NCI-H69 (cell line): Measurements from ENCODE around the gene HTRA3.

Experiments
- DNase-seq: peaks from one replicate; lab custom pipeline; 2025; lab: John Stamatoyannopoulos, UW

HTRA3 gene

DNA sequence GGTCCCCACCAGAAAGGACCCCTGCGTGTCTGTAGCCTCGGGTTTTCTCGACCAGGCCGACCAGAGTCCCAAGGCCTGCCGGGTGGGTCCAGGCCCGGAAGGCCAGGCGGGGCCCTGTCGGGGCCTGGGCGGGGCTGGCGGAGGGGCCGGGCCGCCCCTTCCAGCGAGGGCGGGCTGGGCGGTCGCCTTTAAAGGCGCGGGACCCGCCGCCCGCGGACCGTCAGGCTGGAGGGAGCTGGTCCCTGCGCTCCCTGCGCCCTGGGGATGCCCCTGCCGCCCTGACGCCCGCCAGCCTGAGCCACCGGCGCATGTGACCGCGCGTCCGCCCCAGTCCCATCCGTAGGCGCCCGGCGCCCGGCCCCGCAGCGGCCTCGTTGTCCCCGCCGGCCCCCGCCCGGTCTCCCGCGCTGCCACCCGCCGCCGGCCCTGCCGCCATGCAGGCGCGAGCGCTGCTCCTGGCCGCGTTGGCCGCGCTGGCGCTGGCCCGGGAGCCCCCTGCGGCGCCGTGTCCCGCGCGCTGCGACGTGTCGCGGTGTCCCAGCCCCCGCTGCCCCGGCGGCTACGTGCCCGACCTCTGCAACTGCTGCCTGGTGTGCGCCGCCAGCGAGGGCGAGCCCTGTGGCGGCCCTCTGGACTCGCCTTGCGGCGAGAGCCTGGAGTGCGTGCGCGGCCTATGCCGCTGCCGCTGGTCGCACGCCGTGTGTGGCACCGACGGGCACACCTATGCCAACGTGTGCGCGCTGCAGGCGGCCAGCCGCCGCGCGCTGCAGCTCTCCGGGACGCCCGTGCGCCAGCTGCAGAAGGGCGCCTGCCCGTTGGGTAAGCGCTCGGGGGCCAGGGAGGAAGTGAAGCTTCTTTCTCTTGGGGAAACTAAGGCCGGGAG lies at the start of gene HTRA3:
Gene HTRA3 (plus strand): TSS at position 220 of the 883 bp plus-strand sequence. CDS start 215 bp downstream, at position 435.
- peak; percentile 25 for DNase-seq

DNA sequence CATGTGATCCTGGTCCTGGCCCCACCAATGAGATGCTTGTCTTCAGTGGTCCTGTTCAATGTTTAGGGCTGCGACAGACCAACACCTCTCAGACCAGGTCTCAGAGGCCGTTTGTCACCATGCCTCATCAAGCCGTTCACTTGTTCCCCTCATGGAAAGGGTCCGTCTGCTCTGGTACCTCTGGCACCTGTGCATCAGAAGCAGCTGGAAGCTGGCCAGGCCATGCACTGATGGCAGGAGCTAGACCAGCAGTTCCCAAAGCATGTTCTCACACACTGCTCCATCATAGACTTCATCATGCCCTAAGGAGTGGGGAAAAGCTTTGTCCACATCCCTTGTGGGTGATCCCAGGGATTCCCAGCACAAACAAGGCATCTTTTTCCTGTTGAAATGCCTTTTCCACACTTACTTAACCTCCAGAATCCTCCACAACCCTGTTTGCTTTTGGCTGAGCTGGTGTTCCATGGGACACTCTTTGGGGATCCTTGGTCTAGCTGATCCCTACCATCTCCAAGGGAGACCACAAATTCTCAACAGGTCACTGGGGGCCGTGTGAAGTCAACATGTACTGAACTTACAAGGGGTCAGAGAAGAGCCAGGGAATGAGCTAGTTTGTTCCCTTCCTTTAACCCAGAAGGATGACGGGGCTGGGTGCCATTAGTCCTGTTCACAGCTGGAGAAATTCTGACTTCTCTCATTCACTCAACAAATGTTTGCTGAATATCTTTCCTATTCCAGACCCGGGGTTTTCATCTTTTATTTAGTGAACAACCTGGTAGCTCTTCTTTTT lies 48.7 kb upstream of the HTRA3 start:
- no peak for DNase-seq

DNA sequence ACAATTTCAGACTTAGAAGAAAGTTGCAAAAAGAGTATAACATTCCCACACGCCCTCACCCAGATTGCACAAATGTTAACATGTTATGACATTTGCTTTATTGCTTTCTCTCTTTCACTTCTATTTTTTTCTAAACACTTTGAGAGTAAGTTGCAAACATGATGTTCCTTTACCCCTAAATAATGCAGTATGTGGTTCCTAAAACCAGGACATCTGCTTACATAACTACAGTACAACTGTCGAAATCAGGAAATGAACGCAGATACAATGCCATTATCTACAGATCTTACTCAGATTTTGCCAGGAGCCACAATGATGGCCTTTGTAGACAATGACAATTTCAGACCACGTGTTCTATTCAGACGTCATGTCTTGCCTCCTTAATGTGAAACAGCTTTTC lies 48.1 kb upstream of the HTRA3 start:
- DNase-seq = no peak

DNA sequence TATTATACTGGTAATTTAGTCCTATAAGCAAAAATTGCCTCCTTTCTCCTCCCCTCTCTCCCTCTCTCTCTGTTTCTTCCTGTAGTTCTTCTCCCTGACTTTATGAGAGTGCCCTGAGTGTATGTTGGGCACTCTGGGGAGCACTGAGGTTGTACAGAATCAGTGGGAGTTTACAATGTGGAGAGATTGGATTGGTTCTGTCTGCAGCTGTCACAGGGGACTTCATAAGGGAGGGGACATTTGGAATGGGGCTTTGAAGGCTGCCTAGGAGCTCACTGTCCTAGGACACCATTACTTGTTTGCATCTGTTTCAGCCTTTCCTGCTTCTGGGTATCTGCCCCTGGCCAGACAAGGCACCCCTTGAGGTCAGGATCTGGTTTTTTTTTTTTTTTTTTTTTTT lies 47.6 kb upstream of the HTRA3 start:
- no peak for DNase-seq

DNA sequence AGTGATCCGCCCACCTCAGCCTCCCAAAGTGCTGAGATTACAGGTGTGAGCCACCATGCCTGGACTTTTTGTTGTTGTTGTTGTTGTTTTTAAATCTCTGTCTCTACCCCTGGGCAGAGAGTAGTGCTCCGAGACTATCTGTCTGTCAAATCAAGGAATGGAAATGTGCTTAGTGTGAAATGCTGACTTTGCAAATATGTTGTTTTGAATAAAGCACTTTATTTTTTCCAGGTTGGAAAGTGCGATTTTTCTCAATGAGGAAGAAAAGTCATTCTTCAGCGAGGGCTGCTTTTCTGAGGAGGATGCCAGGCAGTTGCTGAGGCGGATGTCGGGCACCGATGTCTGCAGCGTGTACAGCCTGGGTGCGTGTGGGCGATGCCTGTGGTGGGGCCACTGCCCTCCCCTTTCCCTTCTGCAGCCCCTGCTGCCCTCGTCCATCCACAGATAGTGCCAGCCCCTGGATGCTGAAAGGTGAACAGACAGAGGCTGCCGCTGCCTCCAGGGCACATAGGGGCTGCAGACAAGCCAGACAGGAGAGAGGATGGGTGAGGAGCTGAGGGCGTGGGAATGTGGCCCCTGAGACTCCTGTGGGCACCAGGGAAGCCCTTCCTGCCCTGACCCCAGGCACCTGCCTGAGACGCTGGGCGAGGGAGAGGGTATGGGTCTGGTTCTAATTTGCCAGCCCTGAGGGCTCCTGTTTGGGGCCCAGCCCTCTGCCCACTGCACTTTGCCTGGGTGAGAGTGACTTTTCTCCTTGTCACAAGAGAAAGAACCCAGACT lies 46.8 kb upstream of the HTRA3 start:
- no peak for DNase-seq

DNA sequence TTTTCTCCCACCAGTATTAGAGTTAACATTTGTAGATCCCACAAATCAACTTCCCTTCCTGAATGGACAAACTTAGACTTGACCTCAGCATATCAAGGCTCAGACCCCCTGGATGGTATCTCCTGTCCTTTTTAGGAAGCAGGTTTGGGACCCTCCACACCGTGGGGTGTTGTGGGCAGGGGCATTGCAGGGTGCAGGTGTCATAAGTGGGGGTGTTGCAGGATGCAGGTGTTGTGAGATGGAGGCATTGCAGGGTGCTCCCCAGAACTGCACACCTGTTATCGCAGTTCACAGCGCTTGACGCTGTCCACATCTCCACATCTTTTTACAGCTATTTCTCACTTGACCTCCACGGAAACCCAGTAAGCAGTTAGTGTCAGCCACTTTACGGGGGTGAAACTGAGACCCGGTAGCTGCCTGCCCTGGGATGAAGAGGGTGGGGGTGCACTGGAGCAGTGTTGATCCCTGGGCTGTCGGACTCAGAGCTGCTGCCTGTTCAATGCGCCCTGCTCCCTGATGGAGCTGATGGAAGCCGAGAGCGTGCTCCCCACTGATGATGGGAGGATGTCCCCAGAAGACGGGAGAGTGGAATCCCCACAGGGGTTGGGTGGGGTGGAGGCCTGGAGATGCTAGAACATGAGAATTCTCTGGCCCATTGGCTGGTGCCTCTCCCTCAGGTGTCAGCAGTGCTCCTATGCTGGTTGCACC lies 45.1 kb upstream of the HTRA3 start:
- no peak for DNase-seq

DNA sequence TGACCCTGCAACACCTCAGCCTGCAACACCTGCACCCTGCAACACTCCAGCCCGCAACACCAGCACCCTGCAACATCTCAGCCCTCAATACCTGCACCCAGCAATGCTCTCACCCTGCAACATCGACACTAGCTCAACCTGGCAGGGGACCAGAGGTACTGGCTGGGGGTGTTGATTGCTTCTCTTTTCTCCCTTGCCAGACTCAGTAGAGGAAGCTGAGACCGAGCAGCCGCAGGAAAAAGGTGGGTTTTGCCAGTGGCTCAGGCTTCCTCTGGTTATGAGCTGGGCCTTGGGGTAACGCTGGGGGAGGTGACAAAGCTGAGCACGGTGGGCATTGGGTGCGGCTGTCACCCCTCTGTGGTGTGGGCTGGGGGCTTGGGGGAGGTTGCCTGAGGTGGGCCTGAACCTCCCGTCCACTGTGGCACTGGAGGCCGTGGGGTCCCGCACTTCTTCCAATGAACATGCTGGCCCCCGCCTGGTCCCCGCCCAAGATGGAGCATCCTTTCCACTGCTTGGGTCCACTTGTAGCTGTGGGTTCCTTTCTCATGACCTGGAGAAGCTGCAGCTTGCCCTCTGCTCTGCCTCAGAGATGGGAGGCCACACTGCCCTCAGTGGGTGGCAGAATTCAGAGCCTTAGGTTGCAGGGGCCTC lies 44.5 kb upstream of the HTRA3 start:
- no peak for DNase-seq

DNA sequence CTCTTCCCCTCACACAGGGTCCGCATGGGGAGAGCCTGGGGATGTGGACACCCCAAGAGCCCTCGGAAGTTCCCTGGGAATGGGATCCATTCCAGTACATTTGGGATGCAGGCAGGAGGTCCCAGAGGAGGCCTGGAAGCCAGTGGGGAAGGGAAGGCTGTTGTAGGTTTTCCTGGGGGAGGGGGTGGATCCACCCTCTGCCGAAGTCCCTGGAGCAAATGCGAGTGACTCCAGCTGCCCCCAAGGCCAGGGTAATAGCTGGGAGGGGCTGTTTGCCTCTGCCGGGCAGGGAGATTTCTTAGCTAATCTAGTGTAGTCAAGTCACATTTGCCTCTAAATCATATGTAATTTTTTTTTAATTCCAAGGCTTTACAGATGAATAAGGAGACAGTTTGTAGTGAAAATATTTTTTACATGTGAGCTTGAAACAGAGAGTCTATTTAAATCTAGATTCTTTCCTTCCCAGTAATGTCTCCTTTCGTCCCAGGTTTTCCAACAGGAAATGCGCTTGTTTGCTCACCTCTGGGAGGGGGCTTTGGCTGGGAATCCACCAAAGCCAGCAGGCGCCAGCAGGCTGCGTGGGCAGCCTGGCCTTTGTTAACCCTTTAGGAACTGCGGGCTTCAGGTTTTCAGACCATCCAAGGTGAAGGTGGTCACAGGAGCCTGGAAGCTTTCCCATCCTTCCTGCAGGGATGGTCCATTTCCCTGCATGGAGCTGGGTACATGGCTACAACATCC lies 43.7 kb upstream of the HTRA3 start:
- peak; percentile 89 for DNase-seq

DNA sequence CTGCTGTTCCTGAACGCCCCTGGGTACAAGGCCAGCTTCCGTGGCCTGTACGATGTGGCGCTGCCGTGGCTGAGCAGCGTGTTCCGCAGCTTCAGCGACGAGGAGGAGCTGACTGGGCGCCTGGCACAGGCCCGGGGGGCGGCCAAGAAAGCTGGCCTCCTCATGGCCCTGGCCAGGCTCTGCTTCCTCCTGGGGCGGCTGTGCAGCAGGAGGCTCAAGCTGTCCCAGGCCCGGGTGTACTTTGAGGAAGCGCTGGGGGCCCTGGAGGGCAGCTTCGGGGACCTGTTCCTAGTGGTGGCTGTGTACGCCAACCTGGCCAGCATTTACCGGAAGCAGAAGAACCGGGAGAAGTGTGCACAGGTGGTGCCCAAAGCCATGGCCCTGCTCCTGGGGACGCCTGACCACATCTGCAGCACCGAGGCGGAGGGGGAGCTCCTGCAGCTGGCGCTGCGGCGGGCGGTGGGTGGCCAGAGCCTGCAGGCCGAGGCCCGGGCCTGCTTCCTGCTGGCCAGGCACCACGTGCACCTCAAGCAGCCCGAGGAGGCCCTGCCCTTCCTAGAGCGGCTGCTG lies 42.3 kb upstream of the HTRA3 start:
- no peak for DNase-seq

DNA sequence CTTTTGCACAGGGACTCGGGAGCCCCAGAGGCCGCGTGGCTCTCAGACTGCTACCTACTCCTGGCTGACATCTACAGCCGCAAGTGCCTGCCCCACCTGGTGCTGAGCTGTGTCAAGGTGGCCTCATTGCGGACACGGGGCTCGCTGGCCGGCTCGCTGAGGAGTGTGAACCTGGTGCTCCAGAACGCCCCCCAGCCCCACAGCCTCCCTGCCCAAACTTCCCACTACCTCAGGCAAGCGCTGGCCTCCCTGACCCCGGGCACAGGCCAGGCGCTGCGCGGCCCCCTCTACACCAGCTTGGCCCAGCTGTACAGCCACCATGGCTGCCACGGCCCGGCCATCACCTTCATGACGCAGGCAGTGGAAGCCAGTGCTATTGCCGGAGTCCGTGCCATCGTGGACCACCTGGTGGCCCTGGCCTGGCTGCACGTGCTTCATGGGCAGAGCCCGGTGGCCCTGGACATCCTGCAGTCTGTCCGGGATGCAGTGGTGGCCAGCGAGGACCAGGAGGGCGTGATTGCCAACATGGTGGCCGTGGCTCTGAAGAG lies 41.7 kb upstream of the HTRA3 start:
- DNase-seq = no peak

DNA sequence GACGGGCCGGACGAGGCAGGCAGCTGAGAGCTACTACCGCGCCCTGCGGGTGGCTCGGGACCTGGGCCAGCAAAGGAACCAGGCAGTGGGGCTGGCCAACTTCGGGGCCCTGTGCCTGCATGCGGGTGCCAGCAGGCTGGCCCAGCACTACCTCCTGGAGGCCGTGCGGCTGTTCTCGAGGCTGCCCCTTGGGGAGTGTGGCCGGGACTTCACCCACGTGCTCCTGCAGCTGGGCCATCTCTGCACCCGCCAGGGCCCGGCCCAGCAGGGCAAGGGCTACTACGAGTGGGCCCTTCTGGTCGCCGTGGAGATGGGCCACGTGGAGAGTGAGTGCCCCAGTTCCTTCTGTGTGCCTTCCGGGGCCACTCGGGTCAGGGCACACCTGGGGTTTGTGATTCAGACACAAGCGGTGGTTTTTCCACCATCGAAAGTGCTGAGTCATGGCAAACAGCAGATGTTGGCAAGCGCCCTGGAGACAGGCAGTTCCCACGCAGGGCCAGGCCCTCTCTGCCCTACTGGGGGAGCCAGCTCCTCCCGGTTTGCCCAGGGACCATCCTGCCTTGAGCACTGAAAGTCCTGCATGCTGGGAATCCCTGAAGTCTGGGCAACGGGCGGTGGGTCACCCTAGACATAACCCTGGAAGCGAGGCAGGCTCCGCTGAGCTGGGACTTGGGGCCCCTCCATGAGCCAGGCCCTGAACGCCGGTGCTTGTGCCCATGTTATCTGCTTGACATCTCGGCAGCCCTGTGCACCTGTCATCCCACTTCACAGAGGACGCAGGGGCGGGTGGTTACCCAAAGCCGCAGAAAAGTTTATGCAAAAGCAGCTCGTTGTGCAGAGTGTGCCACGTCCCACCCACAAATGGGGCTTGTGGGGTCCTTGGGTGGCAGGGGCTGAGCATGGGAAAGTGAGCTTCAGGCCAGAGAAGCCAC lies 41.0 kb upstream of the HTRA3 start:
- DNase-seq = peak; percentile 83

DNA sequence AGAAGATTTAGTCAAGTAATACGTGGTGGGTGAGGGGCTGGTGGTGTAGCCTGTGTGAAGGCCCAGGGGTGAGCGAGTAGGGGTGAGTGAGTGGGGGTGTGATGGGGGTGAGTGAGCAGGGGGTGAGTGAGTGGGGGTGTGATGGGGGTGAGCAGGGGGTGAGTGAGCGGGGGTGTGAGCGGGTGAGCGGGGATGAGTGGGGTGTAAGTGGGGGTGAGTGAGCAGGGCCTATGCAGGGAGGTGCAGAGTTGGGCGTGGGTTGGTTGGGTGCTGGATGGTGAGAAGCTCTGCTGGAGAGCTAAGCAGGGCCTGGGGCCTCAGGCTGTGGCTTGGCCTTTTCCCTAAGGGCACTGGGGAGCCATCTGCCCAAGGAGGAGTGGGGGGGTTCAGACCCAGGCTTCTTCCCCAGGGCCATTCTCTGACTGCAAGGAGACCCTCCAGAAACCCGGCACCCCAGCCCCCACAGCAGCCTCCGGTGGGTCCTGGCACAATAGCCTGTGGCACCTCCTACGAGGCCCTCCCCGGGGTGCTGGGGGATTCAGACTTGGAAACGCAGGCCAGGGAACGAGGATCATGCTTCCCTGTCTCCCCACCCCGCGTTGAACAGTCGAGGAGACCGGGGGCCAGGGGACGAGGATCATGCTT lies 40.1 kb upstream of the HTRA3 start:
- DNase-seq = no peak

DNA sequence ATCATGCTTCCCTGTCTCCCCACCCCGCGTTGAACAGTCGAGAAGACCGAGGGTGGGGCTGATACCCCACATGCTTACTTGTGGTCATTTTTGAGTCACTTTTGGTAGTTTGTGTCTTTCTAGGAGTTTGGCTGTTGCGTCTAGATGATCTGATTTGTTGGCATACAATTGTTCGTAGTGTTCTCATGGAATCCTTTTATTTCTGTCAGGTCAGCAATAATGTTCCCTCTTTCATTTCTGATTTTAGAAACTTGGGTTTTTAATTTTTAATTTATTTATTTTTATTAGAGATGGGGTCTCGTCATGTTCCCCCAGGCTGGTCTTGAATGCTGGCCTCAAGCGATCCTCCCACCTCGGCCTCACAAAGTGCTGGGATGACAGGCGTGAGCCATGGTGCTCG lies 39.5 kb upstream of the HTRA3 start:
- no peak for DNase-seq

DNA sequence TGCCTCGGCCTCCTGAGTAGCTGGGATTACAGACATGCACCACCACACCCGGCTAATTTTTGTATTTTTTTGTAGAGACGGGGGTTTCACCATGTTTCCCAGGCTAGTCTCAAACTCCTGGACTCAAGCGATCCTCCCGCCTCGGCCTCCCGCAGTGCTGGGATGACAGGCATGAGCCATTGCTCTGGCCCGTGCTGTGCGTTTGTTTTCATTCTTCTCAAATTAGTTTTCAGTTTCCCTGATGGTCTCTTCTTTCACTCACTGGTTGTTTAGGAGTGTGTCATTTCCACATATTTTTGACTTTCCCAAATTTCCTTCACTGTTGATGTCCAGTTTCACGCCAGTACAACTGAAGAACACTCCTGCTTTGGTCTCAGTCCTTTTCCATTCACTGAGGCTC lies 38.7 kb upstream of the HTRA3 start:
- DNase-seq = no peak

DNA sequence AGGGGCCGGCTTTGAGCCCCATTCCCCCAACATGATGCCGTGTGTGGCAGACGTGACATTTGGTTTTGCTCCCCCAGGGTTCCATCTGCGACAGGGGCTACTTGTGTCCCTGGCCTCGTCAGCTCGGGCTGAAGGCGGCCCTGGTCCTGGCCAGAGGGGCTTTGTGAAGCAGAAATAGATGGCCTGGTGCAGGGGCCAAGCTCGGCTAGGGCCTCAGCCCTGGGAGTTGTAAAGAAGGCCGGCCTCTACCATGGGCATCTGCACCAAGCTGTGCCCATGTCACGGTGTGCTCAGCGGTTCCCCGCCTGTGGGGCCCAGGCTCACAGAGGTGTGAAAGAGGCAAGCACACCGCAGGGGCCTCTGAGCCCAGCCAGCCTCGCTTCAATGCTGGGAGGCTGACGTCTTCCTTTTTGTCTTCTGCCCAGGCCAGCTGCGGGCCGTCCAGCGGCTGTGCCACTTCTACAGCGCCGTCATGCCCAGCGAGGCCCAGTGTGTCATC lies 38.0 kb upstream of the HTRA3 start:
- no peak for DNase-seq

DNA sequence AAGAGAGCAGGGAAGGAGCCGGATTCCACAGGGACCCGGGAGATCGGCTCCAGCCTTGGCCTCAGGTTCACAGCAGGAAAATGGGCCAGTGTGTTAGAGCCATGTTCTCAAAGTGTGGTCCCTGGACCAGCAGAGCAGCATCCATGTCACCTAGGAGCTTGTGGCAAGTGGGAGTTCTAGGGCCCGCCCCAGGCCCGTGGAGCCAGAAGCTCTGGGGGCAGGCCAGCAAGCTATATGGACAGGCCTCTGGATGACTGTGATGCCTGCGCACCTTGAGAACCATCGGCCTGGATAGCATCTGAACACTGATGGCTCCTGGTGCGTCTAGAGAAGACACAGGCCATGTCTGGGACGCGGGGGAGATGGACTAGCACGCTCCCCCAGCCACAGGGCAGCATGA lies 36.8 kb upstream of the HTRA3 start:
- DNase-seq = no peak

DNA sequence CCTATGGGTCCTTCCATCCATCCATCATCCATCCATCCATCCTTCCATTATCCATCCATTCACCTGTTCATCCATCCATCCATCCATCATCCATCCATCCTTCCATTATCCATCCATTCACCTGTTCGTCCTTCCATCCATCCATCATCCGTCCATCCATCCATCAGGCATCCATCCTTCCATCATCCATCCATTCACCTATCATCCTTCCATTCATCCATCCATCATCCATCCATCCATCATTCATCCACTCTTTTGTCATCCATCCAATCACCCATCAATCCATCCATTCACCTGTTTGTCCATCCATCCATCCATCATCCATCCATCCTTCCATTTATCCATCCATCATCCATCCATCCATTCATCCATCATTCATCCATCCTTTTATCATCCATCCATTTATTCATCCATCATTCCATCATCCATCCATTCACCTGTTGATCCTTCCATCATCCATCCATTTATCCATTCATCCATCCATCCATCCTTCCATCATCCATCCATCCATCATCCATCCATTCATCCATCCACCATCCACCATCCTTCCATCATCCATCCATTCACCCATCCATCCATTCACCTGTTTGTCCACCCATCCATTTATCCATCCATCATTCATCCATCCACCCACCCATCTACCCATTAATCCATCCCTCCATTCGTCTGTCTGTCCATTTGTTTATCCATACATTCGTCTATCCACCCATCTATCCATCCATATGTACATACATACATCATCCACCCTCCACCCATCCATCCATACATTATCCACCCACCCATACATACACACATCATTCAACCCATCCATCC lies 35.7 kb upstream of the HTRA3 start:
- DNase-seq = no peak
